HG02588 (cell line): ENCODE measurements around the gene HIRIP3.
"Not testable (repeated sequence)": the region's sequence is repeated elsewhere in the genome, so short reads cannot be mapped to it uniquely, and the experiment has no call there.

Experiments used
- ATAC-seq: cut with Tn5 transposase; IDR thresholded peaks from one replicate; pipeline ENCODE4 v1.9.1; 2021; ENCODE audit warnings: mild to moderate bottlenecking, moderate library complexity; ENCODE audit not compliant: unreplicated experiment

Gene HIRIP3

GRCh38 chr16:29962344-29962994 lies 32.9 kb downstream of the HIRIP3 start:
- no peak for ATAC-seq

DNA sequence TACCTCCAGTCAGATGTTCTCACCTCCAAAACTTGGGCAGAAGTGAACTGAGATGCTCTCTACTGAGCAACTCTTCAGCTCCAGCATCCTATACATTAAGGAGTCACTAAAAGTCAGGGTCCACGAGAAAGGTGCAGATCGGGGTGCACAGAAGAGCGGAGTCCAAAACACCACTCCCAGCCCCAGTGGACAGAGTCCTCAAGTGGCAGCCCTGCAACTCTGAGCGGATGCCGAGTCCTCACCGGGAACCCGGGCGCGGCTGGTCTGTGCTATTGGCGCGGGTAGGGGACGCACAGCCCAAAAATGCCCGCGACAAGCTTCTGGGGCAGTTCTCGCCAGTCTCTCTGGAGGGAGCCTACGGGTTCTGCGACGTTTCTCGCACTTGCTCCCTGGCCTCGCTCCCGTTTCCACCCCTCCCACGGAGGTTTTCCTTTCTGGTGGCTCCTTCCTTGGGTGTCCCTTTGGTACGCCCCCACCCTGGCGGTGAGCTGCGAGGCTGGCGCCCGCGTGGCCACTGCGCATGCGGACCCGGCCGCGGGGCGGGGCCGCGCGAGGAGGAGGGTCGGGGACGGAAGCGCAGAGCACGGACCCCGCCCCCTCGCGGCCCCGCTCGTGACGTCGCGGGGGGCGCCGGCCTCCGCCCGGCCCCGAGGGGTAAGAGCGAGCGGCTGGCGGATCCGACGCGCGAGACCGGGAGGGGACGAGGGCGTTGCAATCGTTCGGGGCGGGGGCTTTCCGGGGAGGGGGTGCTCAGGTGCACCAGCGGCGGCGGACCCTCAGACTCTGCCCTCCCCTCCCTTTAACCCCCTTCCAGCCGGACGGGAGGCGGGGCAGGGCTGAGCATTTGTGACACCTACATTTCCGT lies 33.7 kb downstream of the HIRIP3 start, which contains the start of gene TMEM219:
TMEM219 (plus strand) TSS at position 601 of the 865 bp plus-strand sequence. CDS start 1,065 bp downstream, outside the sequence.
- peak; percentile 84 for ATAC-seq

- no peak for ATAC-seq
Observed at GRCh38 chr16:29961127-29961478, 34.3 kb downstream of the HIRIP3 start.

DNA sequence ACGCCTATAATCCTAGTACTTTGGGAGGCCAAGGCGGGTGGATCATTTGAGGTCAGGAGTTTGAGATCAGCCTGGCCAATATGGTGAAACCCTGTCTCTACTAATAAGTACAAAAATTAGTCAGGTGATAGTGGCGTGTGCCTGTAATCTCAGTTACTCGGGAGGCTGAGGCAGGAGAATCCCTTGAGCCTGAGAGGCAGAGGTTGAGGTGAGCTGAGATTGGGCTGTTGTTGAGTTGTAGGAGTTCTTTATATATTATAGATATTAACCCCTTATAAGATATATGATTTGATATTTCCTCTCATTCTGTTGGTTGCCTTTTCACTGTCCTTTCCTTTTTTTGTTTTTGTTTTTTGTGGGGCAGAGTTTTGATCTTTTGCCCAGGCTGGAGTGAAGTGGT lies 35.6 kb downstream of the HIRIP3 start:
- ATAC-seq, result not testable (repeated sequence)

GRCh38 chr16:29959293-29959692 lies 36.1 kb downstream of the HIRIP3 start:
- no peak for ATAC-seq

- ATAC-seq, result no peak
Observed at GRCh38 chr16:29958756-29959155, 36.7 kb downstream of the HIRIP3 start.

GRCh38 chr16:29951625-29952365 lies 43.6 kb downstream of the HIRIP3 start:
- ATAC-seq, result no peak

- ATAC-seq, result no peak
Observed at GRCh38 chr16:29950806-29951461, 44.5 kb downstream of the HIRIP3 start.

DNA sequence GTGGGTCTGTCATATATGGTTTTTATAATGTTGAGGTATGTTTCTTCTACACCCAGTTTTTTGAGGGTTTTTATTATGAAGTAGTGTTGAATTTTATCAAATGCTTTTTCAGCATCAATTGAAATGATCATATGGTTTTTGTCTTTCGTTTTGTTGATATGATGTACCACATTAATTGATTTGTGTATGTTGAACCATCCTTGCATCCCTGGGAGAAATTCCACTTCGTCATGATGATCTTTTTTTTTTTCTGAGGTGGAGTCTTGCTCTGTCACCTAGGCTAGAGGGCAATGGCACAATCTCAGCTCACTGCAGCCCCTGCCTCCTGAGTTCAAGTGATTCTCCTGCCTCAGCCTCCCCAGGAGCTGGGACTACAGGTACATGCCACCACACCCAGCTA lies 47.5 kb downstream of the HIRIP3 start:
- ATAC-seq, result no peak

- ATAC-seq, result no peak
Observed at GRCh38 chr16:29943846-29944799, 51.3 kb downstream of the HIRIP3 start.
